HG03442 (cell line): ENCODE data around the gene GHR.

ENCODE experiments used
- ATAC-seq: cut with Tn5 transposase; IDR thresholded peaks from one replicate; pipeline ENCODE4 v1.9.1; 2021; ENCODE audit warnings: mild to moderate bottlenecking, moderate library complexity; ENCODE audit not compliant: unreplicated experiment

Gene GHR

DNA sequence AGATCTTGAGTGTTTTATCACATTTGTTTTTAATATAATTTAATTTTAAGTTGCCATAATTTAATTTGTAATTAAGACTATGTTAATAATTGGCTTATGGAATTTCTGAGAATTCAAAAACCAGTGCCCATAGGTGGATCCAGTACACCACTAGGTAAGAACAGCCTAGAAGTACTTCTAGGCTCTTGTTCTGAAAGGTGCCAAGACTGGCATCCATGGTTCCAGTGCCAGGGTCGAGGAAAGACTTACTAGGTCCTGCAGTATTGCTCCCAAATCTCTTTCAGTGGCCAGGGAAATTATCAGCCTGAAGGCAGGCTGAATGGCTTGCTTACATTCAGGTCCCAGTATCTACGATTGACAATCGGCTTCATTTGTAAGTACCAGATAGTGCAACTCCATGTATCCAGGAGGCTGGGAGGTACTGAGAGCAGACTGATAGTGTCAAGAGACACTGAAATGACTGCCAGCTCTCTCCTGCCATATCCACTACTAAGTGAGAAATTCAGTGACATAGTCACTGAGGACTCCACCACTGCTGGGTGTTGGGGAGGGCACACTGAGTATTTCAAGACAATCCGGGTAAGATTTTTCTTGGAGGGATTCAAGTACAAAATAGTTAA is 174.2 kb downstream of the GHR start:
- no peak for ATAC-seq

DNA sequence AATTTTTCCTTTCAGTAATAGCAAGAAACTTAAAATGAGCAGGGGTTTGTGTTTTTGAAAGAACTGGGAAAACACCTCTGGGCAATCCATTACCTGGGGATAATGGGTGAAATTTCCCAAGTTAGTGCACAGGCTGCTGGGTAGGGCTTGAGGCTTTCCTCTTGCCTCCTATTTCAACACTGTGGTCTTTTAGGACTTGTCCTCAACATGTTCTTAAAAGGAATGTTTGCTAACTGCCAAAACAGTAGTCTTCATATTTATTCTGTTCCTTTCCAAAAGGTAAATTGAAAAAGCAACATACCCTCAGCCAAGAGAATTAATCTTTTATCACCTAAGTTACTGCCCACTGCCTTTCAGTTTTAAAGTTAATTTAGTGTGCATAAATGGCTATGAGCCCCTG is 175.1 kb downstream of the GHR start:
- no peak for ATAC-seq

GRCh38 chr5:42599106-42599505 is 175.9 kb downstream of the GHR start:
- ATAC-seq = no peak

DNA sequence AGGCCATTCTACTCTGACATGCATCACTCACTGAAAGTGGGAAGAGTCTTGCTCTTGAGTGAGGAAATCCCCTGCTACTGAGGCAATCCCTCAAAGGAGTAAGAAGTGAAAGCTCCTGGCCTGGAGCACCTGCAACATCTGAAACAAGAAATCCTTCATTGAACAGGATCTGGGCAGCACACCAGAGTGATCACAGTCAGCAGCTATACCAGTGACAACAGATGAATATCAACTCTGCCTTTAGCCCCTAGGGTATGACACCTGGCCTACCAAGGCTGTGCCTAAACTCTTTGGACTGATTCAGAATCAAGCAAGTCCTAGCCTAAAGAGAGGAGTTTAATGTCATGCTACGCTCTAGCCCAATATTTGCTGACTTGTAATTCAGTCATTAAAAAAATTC is 177.2 kb downstream of the GHR start:
- no peak for ATAC-seq

DNA sequence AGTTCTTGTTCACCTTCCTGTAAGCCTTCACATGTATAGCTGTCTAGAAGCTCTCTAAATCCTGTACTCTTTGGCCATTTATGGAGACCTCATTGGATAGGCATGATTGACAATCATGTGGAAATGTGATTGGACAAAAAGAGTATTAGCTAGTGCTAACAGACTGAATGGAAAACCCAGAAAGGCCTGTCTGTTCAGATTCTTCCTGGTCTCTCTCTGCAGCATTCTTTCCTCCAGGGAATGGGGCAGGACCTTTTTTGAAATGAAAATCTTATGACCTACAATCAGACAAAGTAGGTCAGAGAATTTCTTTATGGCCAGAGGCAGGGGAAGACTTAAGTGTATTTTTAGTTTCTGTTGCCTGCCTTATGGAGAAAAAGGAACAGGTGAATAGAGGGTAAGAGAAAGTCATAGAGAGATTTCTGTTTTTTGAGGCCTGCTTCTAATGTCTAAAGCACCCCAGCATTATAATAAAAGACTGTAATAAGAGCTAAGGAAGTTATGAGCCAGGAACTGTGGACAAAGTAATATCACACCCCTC is 181.0 kb downstream of the GHR start:
- no peak for ATAC-seq

- no peak for ATAC-seq
Observed at GRCh38 chr5:42605490-42605889, 182.3 kb downstream of the GHR start.

GRCh38 chr5:42606464-42606869 is 183.2 kb downstream of the GHR start:
- ATAC-seq = no peak

DNA sequence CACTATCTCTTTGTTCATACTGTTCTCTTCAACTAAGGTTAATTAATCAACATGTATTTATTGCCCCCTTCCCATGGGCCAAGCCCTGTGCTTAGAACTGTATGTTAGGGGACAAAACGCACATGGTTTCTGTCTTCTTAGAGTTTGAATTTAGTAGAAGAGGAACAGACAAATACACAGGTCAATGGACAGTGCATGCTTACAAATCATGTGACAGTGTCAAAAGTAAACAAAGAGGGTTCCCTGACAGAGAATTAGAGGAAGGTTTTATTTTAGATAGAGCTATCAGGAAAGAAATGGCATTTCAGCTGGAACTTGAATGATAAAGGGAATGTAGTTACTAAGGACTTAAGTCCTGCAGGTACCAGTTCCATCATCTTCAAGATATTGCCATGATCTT is 188.2 kb downstream of the GHR start:
- no peak for ATAC-seq

- ATAC-seq = no peak
Observed at GRCh38 chr5:42612750-42613366, 189.6 kb downstream of the GHR start.

DNA sequence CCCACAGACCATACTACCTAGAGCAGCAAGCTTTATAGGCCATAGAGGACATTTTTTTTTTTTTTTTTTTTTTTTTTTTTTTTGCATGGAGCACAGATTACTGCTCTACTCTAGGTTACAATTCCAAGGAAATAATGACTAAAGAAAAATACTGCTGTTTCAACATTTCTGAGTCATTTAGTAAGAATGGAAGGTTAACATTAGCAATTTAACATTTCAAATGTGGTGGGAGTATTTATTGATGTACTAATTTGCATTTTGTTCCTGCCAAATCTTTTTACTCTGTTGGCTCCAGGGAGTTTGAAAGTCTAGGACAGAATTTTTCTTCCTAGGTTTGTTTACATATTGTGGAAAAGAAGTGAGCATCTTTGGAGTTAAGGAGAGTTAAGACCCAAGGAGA is 191.3 kb downstream of the GHR start:
- no peak for ATAC-seq

DNA sequence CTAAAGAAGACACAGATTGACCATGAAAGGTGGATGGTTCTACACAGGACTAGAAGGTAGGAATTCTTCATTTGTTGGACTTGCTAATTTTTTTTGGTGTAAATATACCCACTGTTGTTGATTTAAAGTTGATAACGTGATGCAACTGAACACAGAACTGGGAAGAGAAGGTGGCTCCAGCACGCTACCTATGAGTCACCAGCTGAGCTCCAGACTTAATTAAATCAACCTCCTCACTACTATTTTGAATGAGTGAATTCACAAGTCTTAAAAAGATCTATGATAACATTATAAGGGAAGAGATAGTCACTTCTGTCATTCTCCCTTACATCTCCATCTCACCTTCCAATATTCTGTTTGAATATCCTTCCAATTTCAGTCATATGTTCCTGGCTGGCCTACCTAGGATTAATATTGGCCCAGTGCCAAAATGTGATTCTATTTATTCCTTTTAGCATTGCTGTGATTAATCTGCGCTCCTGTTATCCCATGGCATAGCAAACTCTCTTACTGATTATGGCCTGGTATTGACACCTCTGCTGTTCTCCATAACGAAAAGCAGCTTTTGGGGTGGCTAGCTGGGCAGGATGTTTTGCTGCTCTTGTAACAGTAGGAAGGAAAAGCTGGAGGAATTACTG is 197.5 kb downstream of the GHR start:
- no peak for ATAC-seq

DNA sequence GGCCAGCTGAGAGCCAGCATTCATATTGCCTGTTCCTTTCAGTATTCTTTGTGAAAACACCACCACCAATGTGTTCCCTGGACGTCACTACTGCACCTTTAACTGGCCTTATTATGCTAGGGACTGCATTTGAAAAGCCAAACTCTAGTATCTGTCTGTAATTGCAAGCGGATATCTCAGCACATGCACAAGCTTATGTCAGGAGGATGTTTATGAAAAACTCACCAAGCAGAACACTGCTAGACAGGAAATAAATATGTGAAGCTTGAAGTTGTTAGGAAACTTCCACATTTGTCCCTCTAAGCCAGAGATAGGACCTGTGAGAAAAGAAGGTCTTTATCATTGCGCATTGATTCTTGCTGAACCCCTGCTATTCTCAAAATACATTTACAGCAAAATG is 198.0 kb downstream of the GHR start:
- no peak for ATAC-seq

GRCh38 chr5:42621662-42622061 is 198.4 kb downstream of the GHR start:
- no peak for ATAC-seq

DNA sequence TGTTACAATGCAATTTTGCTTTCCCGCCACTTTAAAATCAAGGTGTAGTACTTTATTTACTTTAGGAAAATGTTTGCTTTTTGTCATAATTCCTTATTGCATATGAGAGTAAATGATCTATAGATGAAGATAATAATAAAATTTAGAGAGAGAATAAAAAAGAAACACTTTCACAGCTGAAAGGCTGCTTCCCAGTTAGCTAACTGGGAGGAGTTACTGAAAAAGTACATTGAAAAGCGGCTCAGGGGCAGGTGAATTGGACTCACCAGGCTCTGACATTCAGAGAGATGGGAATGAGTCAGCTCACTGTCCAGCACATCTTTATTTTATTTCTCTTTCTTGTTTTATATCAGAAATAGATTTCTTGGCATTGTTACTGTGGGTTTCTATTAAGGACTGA is 201.7 kb downstream of the GHR start:
- no peak for ATAC-seq

DNA sequence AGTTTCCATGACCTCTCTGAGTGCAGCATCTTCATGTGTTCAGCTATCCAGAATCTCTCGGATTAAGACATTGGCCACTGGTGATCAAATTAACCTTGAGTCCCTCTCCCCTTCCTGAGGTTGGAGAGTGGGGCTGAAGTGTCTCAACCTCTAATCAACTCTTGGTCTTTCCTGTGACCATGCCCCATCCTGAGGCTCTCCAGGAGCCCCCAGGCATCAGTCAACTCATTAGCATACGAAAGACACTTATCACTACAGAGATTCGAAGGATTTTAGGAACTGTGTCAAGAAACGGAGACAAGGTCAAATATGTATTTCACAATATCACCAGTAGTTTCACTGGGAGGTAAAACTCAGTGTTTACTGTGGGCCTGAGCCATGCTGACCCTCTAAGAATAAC is 203.2 kb downstream of the GHR start:
- ATAC-seq = no peak

GRCh38 chr5:42628821-42629220 is 205.6 kb downstream of the GHR start:
- no peak for ATAC-seq

DNA sequence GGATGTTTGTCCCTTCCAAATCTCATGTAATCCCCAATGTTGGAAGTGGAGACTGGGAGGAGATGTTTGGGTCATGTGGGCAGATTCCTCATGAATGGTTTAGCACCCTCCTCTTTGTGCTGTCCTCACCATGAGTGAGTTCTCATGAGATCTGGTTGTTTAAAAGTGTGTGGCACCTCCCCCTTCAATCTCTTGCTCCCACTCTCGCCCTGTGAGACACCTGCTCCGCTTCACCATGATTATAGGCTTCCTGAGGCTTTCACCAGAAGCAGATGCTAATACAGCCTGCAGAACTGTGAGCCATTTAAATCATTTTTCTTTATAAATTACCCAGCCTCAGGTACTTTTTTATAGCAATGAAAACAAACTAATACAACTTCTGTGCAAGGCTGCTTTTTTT is 206.0 kb downstream of the GHR start:
- ATAC-seq = no peak

DNA sequence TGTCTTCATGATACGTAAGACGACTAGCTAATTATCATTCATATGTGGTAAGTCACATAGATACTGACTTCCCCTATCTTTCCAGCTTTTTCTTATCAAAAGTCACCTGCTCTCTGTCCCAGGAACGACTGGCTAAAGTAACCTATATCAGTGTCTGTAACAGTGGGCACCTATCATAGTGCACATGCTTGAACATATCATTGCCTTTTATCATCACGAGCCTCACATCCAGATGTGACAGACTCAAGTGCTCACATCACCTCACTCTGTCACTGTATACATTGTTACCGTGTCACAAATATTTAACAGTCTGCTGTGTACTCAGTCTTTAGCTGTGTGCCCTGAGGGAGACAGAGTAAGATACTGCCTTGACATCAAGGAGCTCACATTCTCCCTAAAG is 208.0 kb downstream of the GHR start:
- ATAC-seq = no peak

DNA sequence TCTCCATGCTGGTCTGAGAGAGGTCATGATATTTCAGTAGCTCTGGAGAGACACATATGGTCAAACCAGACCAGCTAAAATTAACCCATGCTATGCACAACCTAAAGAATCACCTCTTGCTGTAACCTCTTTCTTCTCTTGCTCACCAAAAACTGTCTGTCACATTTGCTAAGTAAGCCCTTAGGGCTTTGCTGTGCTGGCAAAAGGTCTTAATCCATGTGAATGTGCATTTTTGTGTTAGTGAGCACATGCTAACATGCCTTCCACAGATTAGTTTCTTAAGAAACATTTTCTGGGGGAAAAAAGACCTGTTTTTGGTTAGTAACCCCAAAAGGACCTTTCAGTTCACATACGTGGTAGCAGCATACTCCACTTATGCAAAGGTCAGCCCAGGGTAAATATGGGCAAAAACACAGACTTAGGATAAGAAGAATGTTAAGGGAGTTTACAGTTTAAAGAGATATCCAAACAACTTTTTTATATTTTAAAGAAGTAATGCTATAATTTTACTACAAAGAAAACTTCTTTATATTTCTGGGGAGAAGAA is 209.2 kb downstream of the GHR start:
- no peak for ATAC-seq

DNA sequence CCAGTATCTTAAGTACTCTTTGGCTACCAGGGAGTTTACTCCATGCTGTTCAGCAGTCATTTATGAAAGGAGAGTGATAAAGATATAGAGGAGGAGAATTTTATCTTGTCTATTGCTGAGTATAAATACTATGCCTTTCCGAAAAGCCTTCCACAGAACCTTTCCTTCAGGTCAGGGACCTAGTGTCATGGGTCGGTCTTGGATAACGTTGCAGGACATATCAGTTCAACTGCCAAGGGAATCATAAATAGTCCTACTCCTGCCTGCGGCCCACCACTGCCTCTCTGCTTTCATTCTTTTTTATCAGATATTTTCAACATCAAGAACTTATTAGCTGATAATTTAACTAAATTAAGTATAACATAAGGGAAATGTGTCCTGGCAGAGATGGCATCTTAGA is 211.3 kb downstream of the GHR start:
- no peak for ATAC-seq

DNA sequence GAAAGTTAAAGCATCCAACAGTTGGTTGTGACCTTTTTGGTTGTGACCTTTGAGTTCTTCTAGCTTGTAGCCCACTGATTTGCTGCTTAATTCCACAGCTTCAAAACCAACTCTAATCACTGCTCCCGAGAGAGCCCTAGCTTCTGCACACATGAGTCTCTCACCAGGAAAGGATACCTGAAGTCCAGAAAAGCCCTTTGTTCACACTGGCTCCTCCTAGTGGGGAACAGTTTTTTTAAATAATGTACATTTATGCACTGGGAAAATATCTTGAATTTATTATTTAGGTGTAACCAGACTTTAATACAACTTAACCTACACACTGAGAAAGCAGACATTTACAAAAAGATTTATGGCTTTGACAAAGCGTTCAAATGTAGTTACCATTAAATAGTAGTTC is 213.2 kb downstream of the GHR start:
- ATAC-seq = no peak

DNA sequence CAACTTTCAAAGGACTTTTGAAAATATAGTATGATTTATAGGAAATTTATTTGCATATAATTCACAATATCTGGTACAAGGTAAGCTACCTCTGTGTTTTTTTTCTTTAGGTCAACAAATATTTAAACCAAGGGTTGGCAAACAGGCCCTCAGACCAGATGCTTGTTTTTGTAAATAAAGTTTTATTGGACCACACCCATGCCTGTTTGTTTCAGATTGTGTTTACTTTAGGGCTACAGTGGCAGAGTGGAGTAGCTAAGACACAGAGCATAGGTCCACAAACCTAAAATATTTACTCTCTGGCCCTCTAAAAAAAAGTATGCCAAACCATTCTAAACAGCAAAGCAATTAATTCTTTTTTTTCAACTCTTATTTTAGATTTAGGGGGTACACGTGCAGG is 213.7 kb downstream of the GHR start:
- ATAC-seq = no peak
